ENCODE data around the gene TRIP10.
"Not testable (repeated sequence)": the region's sequence is repeated elsewhere in the genome, so short reads cannot be mapped to it uniquely, and the experiment has no call there.

TRIP10 gene

DNA sequence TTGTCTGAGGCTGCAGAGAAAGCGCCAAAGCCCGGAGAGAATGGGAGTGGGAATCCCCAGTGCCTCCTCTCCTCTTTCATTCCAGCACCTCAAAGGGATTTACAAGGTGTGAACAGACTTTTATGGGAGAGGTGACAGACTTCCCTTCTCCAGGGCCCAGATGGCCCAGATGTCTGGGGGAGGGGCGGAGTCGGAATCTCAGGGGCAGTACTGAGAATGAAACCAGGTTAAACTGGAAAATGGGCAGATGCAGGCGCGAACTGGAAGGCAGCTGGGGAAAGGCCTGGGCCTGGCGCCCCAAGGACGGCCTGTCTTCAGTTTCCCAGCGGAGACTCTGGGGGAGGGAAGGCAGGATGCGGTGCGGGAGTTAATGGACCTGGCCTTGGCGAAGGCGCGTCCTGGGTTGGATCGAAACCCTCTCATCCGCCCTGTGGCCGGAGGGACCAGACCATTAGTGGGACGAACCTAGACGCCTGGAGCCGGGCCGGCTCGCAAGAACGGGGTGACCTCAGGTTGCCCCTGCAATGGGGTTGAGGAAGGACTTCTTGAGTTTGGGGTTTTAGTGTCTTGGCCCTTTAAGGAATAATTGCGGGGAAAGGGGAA, 592 bp upstream of the TRIP10 start:
- DNase-seq (ENCODE audit: insufficient read length, low spot score) (no peak), FAIRE-seq (no peak)
- no peak for TF ChIP-seq POLR2AphosphoS5 (IDR thresholded peaks at IDR 0.05; ENCODE audit: low read depth, low read length)
- TF ChIP-seq POLR2A (IDR thresholded peaks at IDR 0.05; ENCODE audit: low read depth, low read length): no peak
- TF ChIP-seq TAF1 (IDR thresholded peaks at IDR 0.05; ENCODE audit: low read depth, low read length): no peak
- TF ChIP-seq SPI1 (IDR thresholded peaks at IDR 0.05; ENCODE audit: low read depth, low read length): no peak
- no peak for TF ChIP-seq POU2F2 (IDR thresholded peaks at IDR 0.05; ENCODE audit: low read depth, low read length)
- no peak for TF ChIP-seq PAX5 (IDR thresholded peaks at IDR 0.05; ENCODE audit: insufficient read depth, low read length, severe bottlenecking)

DNA sequence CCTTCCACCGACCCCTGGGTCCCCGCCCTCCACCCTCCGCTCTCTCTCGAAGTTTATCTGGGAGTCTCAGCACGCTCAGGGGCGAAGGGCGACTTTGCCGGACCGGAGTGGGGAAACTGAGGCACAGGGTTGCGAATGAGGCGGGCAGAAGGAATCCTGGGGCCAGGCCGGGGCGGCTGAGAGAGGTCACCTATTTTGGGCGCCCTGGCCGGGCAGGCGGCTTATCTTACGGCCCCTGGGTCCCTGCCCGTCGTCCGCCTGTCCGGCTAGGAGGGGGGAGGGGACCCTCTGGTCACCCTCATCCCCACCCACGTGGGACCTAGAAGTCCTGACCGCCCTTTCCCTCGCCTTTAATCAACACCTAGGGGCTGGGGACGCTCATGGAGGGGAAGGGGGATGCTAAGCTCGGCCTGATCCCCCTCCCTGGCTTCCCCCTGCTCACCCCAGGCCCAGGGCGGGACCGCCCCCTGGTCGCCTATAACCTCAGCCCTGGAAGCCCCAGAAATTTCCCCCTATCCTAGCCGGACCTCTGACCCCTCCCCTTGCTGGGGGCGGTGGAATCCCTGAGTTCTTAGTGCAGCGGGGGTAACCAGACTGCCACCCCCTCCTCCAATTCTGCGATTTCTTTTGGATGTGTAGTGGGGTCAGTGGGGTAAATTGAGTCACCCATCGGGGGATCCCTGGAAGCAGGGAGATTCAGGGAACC, 556 bp downstream of the TRIP10 start:
- TF ChIP-seq SPI1 (IDR thresholded peaks at IDR 0.05; ENCODE audit: low read depth, low read length): no peak
- DNase-seq (ENCODE audit: insufficient read length, low spot score) (no peak), FAIRE-seq (peak; percentile 72)

DNA sequence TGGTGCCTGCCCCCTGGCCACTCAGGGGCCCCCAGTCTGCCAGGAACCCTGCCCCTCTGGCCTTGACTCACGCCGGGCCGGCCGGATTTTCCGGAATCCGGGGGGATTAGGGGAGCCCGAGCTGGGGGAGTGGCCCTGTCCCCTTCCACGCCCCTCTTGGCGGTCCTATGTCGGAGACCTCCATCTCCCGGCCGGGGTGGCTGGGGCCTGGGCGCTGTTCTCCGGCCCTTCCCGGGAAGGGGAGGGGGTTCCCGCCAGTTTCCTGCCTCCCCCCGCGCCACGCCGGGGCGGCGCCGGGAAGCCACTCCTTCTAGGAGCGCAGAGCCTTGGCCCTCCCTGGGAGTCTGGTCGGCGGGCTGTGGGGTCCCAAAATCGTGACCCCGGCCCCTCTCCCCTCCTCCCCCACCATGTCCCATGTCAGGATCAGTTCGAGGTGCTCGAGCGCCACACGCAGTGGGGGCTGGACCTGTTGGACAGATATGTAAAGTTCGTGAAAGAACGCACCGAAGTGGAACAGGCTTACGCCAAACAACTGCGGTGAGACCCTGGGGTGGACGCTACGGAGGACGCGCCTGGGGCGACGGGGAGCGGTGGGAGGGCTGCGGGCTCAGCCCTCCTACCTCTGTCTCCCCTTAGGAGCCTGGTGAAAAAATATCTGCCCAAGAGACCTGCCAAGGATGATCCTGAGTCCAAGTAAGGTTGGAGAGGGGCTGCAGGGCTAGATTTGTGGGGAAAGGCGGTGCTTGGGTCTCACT, 1.3 kb downstream of the TRIP10 start:
- no peak for DNase-seq (ENCODE audit: insufficient read length, low spot score)
- TF ChIP-seq POU2F2 (IDR thresholded peaks at IDR 0.05; ENCODE audit: low read depth, low read length) (0 out of 2 replicates have a peak, but pooled peaks have one; percentile 53), POLR2A (IDR thresholded peaks at IDR 0.05; ENCODE audit: low read depth, low read length) (no peak), PAX5 (IDR thresholded peaks at IDR 0.05; ENCODE audit: insufficient read depth, low read length, severe bottlenecking) (peak; percentile 63)
- peak; percentile 92 for FAIRE-seq

DNA sequence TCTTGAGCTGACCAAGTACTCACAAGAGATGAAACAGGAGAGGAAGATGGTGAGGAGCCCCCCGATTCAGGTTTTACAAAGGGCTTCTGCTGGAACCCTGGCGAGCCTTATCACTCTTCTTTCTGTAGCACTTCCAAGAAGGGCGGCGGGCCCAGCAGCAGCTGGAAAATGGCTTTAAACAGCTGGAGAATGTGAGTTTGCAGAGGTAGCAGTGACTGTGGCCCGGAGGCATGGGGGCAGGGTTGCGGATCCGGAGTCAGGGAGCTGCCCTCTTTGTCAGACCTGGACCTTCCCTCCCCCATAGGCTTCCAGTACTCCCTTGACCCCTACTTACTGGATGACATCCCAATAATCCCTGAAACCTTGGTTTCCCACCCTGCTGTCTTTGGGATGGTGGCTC, 3.6 kb downstream of the TRIP10 start:
- TF ChIP-seq POU2F2 (IDR thresholded peaks at IDR 0.05; ENCODE audit: low read depth, low read length) (no peak), POLR2A (IDR thresholded peaks at IDR 0.05; ENCODE audit: low read depth, low read length) (no peak), SPI1 (IDR thresholded peaks at IDR 0.05; ENCODE audit: low read depth, low read length) (no peak)
- FAIRE-seq (no peak), DNase-seq (ENCODE audit: insufficient read length, low spot score) (no peak)

DNA sequence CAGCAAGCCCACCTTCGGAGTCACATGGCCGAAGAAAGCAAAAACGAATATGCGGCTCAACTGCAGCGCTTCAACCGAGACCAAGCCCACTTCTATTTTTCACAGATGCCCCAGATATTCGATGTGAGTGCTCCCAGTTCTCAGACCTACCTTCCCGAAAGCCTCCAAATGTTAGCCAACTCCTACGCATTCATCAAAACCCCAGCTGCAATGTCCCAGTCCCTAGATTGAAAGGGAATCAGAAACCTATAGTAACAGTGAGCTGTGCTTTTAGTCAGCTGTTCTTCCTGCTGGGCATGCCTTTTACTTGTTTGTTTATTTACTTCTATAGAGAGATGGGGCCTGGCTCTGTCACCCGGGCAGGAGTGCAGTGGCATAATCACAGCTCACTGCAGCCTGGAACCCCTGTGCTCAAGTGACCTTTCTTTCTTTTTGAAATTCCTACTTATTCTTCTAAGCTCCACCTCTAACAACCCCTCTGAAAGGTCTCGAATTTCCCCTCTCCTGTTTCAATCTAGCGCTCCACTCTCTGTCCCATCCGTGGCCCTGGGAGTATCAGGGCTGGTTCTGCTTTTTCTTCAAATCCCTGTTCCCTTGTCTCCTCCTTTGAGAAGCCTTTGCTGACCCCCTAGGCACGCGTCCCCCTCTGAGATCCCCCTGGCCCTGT, 4.4 kb downstream of the TRIP10 start:
- FAIRE-seq: no peak
- DNase-seq (ENCODE audit: insufficient read length, low spot score): no peak
- TF ChIP-seq POLR2A (IDR thresholded peaks at IDR 0.05; ENCODE audit: low read depth, low read length): no peak
- no peak for TF ChIP-seq PAX5 (IDR thresholded peaks at IDR 0.05; ENCODE audit: insufficient read depth, low read length, severe bottlenecking)
- no peak for TF ChIP-seq POU2F2 (IDR thresholded peaks at IDR 0.05; ENCODE audit: low read depth, low read length)
- TF ChIP-seq TAF1 (IDR thresholded peaks at IDR 0.05; ENCODE audit: low read depth, low read length): no peak
- no peak for TF ChIP-seq POLR2AphosphoS5 (IDR thresholded peaks at IDR 0.05; ENCODE audit: low read depth, low read length)
- no peak for TF ChIP-seq SPI1 (IDR thresholded peaks at IDR 0.05; ENCODE audit: low read depth, low read length)

DNA sequence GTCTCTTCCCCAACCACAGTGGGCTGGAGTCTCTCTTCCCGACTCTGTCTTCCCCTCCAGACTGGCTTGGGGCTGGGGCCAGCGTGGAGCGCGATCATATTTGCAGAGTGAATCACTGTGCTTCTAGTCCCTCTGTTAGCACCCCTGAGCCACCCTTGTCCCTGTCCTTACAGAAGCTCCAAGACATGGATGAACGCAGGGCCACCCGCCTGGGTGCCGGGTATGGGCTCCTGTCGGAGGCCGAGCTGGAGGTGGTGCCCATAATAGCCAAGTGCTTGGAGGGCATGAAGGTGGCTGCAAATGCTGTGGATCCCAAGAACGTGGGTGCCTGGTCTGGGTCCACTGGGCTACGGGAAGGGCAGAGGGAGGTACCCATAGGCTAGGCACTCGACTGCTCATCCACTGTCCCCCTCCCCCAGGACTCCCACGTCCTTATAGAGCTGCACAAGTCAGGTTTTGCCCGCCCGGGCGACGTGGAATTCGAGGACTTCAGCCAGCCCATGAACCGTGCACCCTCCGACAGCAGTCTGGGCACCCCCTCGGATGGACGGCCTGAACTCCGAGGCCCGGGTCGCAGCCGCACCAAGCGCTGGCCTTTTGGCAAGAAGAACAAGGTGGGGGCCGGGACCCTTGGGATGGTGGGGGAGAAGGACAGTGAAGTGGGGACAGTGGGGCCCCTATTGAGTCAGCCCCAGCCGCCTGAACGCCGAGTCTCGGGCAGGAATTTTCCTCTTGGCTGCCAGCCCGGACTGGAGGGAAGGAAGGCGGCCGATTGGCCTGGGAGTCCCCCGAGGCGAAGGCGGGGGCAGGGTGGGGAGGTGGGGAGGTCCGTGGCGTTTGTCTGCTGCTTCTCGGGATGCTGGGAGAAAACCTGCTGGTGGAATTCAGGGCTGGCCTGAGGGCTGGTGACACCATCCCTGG, 5.2 kb downstream of the TRIP10 start:
- no peak for FAIRE-seq
- DNase-seq (ENCODE audit: insufficient read length, low spot score): no peak
- TF ChIP-seq POU2F2 (IDR thresholded peaks at IDR 0.05; ENCODE audit: low read depth, low read length) (no peak), POLR2AphosphoS5 (IDR thresholded peaks at IDR 0.05; ENCODE audit: low read depth, low read length) (no peak)

DNA sequence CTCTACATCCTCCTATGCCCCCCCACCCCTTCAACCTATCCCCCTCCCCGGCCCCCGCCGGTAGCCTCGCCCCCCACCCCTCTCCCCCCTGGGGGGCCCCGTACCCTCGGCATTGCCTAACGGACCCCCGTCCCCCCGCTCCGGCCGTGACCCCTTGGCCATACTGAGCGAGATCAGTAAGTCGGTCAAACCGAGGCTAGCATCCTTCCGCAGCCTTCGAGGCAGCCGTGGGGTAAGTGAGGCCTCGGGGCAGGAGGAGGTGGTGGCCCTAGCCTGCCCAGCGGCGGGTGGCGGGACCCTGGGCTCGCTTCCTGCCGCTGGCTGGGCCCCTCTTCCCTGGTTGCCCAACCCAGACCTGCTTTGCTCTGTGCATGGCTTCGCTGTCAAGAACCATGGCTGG, 6.5 kb downstream of the TRIP10 start:
- no peak for DNase-seq (ENCODE audit: insufficient read length, low spot score)
- TF ChIP-seq POLR2AphosphoS5 (IDR thresholded peaks at IDR 0.05; ENCODE audit: low read depth, low read length) (no peak), POU2F2 (IDR thresholded peaks at IDR 0.05; ENCODE audit: low read depth, low read length) (no peak), SPI1 (IDR thresholded peaks at IDR 0.05; ENCODE audit: low read depth, low read length) (no peak), POLR2A (IDR thresholded peaks at IDR 0.05; ENCODE audit: low read depth, low read length) (no peak), TAF1 (IDR thresholded peaks at IDR 0.05; ENCODE audit: low read depth, low read length) (no peak), PAX5 (IDR thresholded peaks at IDR 0.05; ENCODE audit: insufficient read depth, low read length, severe bottlenecking) (no peak)
- no peak for FAIRE-seq

DNA sequence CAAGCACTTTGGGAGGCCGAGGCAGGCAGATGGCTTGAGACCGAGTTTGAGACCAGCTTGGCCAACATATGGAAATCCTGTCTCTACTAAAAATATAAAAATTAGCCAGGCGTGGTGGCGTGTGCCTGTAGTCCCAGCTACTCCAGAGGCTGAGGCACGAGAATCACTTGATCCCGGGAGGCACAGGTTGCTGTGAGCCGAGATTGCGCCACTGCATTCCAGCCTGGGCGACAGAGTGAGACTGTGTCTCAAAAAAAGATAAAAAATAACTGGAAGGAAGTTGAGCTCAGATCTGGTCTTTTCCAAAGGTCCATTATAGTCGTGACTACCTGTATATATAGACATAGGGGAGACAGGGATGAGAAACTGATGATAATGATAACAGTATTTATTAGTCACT, 9.1 kb downstream of the TRIP10 start:
- not testable (repeated sequence) for DNase-seq (ENCODE audit: insufficient read length, low spot score); FAIRE-seq

DNA sequence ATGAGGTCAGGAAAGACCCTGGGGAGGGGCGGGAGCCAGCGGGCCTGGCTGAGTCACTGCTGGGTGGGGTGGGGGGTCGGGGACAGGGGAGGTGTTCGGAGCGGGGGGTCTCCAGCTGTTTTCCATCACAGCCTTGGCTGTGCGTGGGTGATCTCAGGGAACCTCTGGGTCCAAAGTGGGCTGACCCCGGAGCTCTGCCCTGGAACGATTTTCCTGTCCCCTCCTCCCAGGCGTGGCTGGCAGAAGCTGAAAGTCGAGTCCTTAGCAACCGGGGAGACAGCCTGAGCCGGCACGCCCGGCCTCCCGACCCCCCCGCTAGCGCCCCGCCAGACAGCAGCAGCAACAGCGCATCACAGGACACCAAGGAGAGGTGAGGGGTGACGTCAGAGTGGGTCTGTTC, 10.6 kb downstream of the TRIP10 start:
- TF ChIP-seq TAF1 (IDR thresholded peaks at IDR 0.05; ENCODE audit: low read depth, low read length): no peak
- no peak for TF ChIP-seq PAX5 (IDR thresholded peaks at IDR 0.05; ENCODE audit: insufficient read depth, low read length, severe bottlenecking)
- TF ChIP-seq POLR2A (IDR thresholded peaks at IDR 0.05; ENCODE audit: low read depth, low read length): no peak
- no peak for TF ChIP-seq POLR2AphosphoS5 (IDR thresholded peaks at IDR 0.05; ENCODE audit: low read depth, low read length)
- TF ChIP-seq SPI1 (IDR thresholded peaks at IDR 0.05; ENCODE audit: low read depth, low read length): no peak
- no peak for TF ChIP-seq POU2F2 (IDR thresholded peaks at IDR 0.05; ENCODE audit: low read depth, low read length)
- DNase-seq (ENCODE audit: insufficient read length, low spot score): no peak
- no peak for FAIRE-seq

All from GM12891 (cell line).